D721Med (cell line): ENCODE data around the gene VIM.
A peak's percentile ranks its signal among the peaks of the same experiment; 100 is the strongest.
"Not testable (repeated sequence)": the region's sequence is repeated elsewhere in the genome, so short reads cannot be mapped to it uniquely, and the experiment has no call there.

ENCODE experiments used
- DNase-seq: peaks from one replicate; pipeline ENCODE4 v3.0.0; 2011; ENCODE audit warnings: low spot score; ENCODE audit not compliant: insufficient read length
- FAIRE-seq: peaks from 2 replicates; lab custom pipeline; 2011; peaks lifted over from hg19 to GRCh38; lab: Jason Lieb, UNC
- TF ChIP-seq, protein P1 (sequence below): IDR thresholded peaks from 2 replicates; pipeline ENCODE4 v1.5.1; 2012; ENCODE audit warnings: mild to moderate bottlenecking, control low read depth; ENCODE audit not compliant: insufficient read depth; ENCODE audit errors: missing control alignments

Gene VIM

DNA sequence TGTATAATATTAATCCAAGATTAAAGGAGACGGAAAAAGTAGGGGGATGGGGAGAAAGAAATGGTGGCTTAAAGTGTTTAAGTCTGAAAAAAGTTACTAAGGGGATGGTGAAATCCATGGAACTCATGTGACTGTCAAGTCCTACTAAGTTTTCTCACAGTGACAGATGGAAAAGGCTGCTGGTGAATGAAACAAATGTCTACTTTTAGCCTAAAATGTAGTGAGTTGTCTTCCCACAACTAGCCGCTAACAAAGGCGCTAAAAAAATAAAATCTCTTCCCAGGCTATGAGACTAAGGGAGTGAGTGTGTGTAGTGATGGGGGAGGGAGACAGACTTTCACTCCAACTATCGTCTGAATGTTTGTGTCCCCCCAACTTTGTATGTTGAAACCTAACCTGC, 12.6 kb downstream of the VIM start:
- FAIRE-seq: no peak
- TF ChIP-seq, protein P1, sequence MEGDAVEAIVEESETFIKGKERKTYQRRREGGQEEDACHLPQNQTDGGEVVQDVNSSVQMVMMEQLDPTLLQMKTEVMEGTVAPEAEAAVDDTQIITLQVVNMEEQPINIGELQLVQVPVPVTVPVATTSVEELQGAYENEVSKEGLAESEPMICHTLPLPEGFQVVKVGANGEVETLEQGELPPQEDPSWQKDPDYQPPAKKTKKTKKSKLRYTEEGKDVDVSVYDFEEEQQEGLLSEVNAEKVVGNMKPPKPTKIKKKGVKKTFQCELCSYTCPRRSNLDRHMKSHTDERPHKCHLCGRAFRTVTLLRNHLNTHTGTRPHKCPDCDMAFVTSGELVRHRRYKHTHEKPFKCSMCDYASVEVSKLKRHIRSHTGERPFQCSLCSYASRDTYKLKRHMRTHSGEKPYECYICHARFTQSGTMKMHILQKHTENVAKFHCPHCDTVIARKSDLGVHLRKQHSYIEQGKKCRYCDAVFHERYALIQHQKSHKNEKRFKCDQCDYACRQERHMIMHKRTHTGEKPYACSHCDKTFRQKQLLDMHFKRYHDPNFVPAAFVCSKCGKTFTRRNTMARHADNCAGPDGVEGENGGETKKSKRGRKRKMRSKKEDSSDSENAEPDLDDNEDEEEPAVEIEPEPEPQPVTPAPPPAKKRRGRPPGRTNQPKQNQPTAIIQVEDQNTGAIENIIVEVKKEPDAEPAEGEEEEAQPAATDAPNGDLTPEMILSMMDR: no peak
- DNase-seq: no peak

DNA sequence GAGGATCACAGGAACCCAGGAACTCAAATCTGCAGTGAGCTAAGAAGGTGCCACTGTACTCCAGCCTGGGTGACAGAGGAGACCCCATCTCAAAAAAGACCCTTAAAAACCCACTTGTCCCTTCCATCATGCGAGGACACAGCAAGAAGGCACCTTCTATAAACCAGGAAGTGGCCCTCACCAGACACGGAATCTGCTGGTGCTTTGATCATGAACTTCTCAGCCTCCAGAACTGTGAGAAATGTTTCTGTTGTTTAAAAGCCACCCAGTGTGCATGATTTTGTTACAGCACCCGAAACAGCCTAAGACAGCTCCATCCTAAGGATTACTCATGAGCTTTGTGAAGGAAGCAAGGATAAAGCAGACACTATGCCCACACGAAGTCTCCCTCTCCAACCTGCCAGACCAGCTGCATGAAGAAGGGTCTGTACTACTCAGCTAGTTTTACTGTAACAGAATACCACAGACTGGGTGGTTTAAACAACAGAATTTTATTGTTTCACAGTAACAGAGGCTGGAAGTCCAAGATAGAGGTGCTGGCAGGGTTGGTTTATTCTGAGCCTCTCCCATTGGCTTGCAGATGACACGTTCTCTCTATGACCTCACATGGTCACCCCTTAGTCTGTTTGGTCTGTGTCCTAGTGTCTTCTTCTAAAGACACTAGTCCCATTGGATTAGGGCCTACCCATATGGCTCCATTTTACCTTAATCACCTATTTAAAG, 13.7 kb downstream of the VIM start:
- FAIRE-seq (no peak), DNase-seq (no peak)
- TF ChIP-seq, protein P1: no peak

DNA sequence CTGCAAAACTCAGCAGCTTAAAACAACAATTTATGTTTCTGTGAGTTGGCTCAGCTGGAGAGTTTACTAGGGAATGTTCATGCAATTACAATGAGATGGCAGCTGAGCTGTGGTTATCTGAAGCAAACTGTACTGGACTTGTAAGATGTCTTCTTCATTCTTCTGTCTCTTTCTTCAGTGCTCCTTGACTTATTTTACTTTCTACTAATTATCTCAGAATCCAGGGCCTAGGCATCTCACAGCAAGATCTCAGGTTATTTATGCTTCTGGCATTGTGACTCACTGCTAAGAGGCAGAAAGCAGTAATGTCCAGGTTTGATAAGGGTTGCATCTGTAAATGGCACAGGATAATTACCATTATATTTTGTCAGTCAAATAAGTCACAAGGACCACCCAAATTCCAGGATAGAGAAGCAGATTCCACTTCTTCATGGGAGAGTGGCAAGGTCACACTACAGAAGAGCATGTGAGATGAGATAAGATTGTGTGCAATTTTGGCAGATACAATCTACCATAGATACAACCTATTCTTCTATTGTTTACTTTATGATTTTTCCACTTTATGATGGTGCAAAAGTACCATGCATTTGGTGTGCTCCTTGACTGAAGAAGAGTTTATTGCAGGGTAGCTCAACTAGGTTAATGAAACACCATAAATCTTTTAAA, 16.8 kb downstream of the VIM start:
- TF ChIP-seq, protein P1: no peak
- no peak for FAIRE-seq
- DNase-seq: no peak

DNA sequence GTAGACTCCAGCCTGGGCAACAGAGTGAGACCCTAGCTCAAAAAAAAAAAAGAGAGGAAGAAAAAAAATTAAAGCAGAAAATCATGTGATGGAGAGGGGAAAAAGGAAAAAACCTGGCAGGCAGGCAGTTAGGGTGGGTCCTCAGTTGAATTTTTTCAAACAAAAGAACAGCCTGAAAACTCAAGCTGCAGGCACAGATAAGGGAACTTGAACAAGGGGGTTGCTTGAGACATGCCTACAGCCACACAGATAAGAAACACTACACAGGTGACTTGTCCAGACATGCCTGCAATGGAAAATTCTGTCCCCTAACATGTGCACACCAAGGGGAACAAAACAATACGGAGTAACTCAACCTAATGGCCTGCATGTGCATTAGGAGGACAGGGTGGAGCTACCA, 19.2 kb downstream of the VIM start:
- TF ChIP-seq, protein P1: no peak
- FAIRE-seq (no peak), DNase-seq (no peak)

DNA sequence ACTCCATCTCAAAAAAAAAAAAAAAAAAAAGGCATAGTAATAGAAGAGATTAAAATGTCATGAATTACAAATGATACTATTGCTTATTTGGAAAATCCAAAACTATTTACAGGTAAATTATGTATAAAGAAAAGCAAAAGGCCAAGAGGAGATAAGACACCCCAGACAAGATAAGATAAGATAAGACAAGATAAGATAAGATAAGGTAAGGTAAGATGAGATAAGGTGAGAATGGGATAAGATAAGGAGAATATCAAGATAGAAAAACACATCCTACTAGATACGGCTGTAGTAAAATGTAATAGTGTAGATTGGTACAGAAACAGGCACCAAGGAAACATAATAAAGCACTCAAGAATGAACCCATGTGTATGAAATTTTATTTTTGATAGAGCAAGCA, 20.9 kb downstream of the VIM start:
- no peak for DNase-seq

DNA sequence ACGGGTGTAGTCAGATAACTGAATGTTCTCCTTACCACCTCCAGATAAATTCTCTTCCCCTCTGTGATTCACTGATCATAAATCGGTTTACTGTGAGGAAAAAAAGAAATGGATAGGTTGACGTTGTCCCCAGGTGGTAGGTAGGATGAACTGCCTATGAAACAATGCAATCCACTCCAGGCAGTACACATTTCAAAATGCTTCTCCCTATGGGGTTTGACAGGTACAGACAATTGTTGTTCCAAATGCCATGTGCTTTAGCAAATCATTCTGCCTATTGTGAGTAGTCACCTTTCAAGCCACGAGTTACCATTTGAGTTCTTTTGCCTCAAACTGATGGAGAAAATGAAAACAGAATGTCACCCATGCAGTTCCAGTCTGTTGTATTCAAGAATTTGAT, 21.8 kb downstream of the VIM start:
- TF ChIP-seq, protein P1: peak; percentile 27
- DNase-seq (no peak), FAIRE-seq (no peak)

More for the DNA sequence above, 20.9 kb downstream of the VIM start:
- FAIRE-seq: no peak
- TF ChIP-seq, protein P1: no peak

DNA sequence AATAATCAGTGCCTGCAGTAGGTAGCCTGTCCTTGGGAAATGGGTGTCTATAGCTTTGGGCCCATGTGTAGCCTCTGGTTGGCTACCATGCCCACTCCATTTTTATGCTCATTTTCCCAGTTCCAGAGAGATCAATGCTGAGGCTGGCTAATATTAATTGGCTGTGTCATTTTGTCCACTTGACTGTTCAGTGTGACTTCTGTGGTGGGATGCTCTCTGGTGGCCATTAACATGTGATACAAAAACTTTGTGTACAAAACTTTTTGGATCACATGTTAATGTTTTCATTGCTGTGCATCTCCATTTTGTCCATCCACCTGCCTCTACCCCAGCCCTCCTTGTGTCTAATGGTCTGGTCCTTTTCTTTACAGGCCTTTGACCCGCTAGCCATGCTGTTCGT, 22.7 kb downstream of the VIM start:
- TF ChIP-seq, protein P1: no peak
- no peak for FAIRE-seq
- no peak for DNase-seq

DNA sequence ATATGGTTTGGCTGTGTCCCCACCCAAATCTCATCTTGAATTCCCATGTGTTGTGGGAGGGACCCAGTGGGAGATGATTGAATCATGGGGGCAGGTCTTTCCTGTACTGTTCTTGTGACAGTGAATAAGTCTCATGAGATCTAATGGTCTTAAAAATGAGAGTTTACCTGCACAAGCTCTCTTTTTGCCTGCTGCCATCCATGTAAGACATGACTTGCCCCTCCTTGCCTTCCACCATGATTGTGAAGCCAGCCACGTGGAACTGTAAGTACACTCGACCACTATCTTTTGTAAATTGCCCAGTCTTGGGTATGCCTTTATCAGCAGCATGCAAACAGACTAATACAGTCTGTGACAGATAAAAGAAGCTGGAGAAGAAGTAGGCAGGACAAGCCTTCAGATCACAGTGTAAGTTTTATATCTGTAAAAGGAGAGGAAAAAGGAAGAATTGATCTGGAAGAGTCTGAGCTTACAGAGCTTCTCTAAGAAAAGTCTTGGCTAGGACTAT, 26.6 kb downstream of the VIM start:
- DNase-seq, FAIRE-seq: not testable (repeated sequence)
